BJ (cell line): ENCODE results near the gene GPRC5A. TPM values are rescaled to one million over a fixed set of nuclear protein-coding genes. Genes with fewer than 3 reads are reported as not detected.
"Not testable (repeated sequence)": the region's sequence is repeated elsewhere in the genome, so short reads cannot be mapped to it uniquely, and the experiment has no call there.

Experiments
- CTCF ChIA-PET: fragments of 350-600 bp; formaldehyde crosslinking; extraction: SDS; loops from one replicate; lab custom pipeline; 2021; ENCODE audit warnings: antibody characterized with exemption, inconsistent platforms; lab: Yijun Ruan, JAX
- POLR2A ChIA-PET: fragments of 300-600 bp; sonication (Branson Sonifier 250); formaldehyde crosslinking; extraction: SDS; loops from one replicate; lab custom pipeline; 2021; ENCODE audit warnings: antibody characterized with exemption; lab: Charles Lee
- DNase-seq: peaks from one replicate; pipeline ENCODE4 v3.0.0-alpha.2; 2011; ENCODE audit warnings: low read depth
- H3K27me3 ChIP-seq: 2 replicates; pipeline ENCODE4 v1.6.0; 2011; ENCODE audit warnings: low read length; ENCODE audit not compliant: control insufficient read depth, insufficient read depth
- H3K36me3 ChIP-seq: 2 replicates; pipeline ENCODE4 v1.5.1; 2011; ENCODE audit warnings: low read length; ENCODE audit not compliant: control insufficient read depth, insufficient read depth
- H3K4me3 ChIP-seq: 2 replicates; pipeline ENCODE4 v1.5.1; 2011; ENCODE audit warnings: low read depth, mild to moderate bottlenecking, control low read depth, low read length
- polyA plus RNA-seq: library from polyadenylated mRNA; depleted of rRNA; stranded (reverse); fragments of >200 nt; gene quantifications from 2 replicates; pipeline ENCODE4 v1.2.3, GENCODE V29; 2011
- TF ChIP-seq, protein P1 (sequence below): IDR thresholded peaks from 2 replicates; pipeline ENCODE4 v1.5.1; 2011; ENCODE audit warnings: low read depth, mild to moderate bottlenecking, control low read depth, inconsistent platforms, low read length, moderate library complexity; ENCODE audit not compliant: insufficient read depth

Gene GPRC5A
- polyA plus RNA-seq, 1 experiment = 241 TPM

DNA sequence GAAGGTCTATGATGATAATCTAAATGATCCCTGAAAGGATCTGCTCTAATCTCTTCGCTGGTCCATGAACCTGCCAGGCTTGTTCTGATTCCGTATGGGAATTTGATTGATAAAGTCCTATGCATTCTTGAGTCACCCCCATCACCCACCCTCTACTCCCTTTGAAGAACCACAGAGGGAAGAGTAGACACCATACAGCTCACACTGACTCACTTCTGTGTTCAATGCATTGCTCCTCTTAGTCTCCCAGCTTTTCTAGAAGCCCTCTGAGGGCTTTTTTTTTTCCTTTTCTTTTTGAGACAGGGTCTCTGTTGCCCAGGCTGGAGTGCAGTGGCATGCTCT lies 18.5 kb upstream of the GPRC5A start:
- no peaks in the 10 kb centered on the region for H3K36me3 ChIP-seq
- TF ChIP-seq, protein P1, sequence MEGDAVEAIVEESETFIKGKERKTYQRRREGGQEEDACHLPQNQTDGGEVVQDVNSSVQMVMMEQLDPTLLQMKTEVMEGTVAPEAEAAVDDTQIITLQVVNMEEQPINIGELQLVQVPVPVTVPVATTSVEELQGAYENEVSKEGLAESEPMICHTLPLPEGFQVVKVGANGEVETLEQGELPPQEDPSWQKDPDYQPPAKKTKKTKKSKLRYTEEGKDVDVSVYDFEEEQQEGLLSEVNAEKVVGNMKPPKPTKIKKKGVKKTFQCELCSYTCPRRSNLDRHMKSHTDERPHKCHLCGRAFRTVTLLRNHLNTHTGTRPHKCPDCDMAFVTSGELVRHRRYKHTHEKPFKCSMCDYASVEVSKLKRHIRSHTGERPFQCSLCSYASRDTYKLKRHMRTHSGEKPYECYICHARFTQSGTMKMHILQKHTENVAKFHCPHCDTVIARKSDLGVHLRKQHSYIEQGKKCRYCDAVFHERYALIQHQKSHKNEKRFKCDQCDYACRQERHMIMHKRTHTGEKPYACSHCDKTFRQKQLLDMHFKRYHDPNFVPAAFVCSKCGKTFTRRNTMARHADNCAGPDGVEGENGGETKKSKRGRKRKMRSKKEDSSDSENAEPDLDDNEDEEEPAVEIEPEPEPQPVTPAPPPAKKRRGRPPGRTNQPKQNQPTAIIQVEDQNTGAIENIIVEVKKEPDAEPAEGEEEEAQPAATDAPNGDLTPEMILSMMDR = no peak
- H3K4me3 ChIP-seq = no peak overlapping the region
- POLR2A ChIA-PET = interaction anchor here (1.5 kb wide), 1 partner anchor 18 kb away, joined by 8 read pairs; the partner anchor contains the start of gene GPRC5A
- no peaks in the 10 kb centered on the region for H3K27me3 ChIP-seq
- CTCF ChIA-PET = interaction anchor here (0.7 to 1.8 kb wide), 3 partner anchors 36 to 923 kb away, joined by 4 to 6 read pairs (median 5); no protein-coding TSS in a partner anchor
- no peak for DNase-seq

DNA sequence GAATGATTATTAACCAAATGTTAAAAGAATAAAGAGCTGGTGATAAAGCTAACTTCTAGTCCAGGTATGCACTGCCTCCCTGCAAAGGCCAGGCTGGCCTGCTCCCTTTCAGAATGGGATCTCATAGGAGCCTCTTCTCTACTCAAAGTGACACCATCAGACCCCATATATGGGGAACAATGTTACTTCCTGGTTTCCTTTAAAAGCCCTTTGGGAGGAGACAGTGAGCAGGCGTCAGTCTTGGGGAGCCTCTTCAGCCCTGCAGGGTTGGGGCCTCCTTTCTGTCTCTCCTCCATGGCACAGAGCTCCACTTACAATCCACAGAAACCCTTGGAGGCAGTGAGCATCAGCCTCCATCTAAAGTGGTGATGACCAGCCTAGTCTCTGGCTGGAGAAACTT lies 17.3 kb upstream of the GPRC5A start:
- POLR2A ChIA-PET = no interaction called here
- CTCF ChIA-PET = interaction anchor here (0.5 to 0.8 kb wide), 2 partner anchors 27 to 336 kb away, joined by 3 to 5 read pairs; no protein-coding TSS in a partner anchor
- H3K36me3 ChIP-seq = no peaks in the 10 kb centered on the region
- no peak overlapping the region for H3K4me3 ChIP-seq
- no peaks in the 10 kb centered on the region for H3K27me3 ChIP-seq
- TF ChIP-seq, protein P1 = no peak
- no peak for DNase-seq

DNA sequence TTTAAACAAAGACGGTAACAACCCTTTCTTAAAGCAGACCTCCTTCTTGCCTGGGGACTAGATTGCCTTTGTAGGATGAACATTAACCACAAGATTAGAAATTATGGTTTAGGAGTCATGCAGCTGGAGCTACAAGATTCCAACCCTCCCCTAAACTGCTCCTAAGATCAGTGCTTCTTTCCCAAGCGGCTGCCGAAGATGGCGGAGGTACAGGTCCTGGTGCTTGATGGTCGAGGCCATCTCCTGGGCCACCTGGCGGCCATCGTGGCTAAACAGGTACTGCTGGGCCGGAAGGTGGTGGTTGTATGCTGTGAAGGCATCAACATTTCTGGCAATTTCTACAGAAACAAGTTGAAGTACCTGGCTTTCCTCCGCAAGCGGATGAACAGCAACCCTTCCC lies 16.1 kb upstream of the GPRC5A start:
- H3K36me3 ChIP-seq, H3K4me3 ChIP-seq, DNase-seq, H3K27me3 ChIP-seq, POLR2A ChIA-PET: not testable (repeated sequence)
- CTCF ChIA-PET = interaction anchor here (1.2 kb wide), 1 partner anchor 86 kb away, joined by 3 read pairs; no protein-coding TSS in a partner anchor

DNA sequence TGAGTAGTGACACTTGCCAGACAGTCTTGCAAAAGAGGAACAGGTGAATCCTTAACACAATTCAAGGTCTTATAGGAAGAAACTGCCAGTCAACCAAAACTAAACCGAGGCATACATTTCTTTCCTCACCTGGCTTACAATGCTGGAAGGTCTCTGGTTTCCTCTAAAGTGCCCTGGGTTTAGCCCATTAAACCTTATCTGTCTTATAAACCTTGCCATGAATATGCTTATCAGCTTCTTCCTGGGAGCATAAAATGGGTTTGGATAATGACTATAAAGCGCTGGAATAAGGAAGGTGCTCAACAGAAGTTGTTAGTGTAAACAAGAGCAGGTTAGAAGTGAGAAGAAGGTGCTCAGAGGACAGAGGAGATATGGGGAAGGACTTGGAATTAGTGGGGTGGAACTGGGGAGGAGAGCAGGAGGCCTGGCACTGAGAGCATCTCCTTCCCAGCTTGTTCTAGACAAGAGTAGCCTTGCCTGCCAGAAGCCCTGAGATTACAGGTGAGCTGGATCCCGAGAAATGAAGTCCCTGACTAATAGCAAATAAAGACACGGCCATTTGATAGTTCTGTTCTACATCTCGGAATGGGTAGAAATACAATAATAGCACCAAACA lies 14.1 kb upstream of the GPRC5A start:
- no peak overlapping the region for H3K4me3 ChIP-seq
- ChIA-PET CTCF (interaction anchor here (0.9 to 1.4 kb wide), 3 partner anchors 10 to 58 kb away, joined by 3 to 4 read pairs (median 3); no protein-coding TSS in a partner anchor), POLR2A (interaction anchor here (0.6 to 0.7 kb wide), 2 partner anchors 14 to 39 kb away, joined by 5 to 10 read pairs; no protein-coding TSS in a partner anchor)
- TF ChIP-seq, protein P1 = no peak
- no peaks in the 10 kb centered on the region for H3K36me3 ChIP-seq
- H3K27me3 ChIP-seq = no peaks in the 10 kb centered on the region
- DNase-seq = no peak

DNA sequence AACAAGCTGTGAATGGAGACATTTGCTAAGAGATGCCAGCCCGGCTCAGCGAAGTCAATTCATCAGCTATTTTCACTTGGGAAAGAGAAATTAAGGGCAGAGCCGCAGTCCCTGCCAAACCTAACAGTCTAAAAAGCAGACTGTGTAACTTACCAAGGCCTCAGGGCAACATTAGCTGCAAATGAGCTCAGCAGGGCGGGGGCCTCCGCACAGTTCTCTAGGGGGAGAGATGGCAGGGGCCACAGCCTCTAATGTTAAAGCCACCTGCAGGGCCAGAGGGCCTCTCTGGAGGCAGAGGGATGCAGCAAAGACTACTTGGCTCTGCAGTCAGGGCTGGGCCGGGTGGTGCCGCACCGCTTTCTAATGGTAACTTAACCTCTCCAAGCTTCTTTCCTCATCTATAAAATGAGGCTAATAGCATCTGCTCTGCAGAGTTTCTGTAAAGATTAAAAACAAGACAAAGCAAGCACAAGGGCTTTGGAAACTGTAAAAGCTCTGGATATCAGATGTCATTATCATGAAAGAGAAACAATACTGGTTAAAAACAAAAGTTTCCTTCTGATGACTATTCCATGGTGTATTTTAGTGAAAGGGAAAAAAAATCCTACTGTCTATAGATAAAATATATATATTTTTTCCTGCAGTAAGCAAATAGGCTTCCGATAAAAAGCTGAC lies 13.4 kb upstream of the GPRC5A start:
- ChIA-PET POLR2A (interaction anchor here (0.6 to 0.7 kb wide), 2 partner anchors 13 to 40 kb away, joined by 5 to 10 read pairs; no protein-coding TSS in a partner anchor), CTCF (interaction anchor here (0.9 to 1.4 kb wide), 4 partner anchors 9 to 58 kb away, joined by 3 to 4 read pairs (median 3); no protein-coding TSS in a partner anchor)
- no peak for DNase-seq
- no peak overlapping the region for H3K4me3 ChIP-seq
- H3K36me3 ChIP-seq = no peaks in the 10 kb centered on the region
- TF ChIP-seq, protein P1 = no peak
- H3K27me3 ChIP-seq = no peaks in the 10 kb centered on the region
